A549 (cell line): Measurements from ENCODE around the gene HNRNPK. TPM values are rescaled to one million over a fixed set of nuclear protein-coding genes. Genes with fewer than 3 reads are reported as not detected.

Source experiments
- ATAC-seq, 2 experiments: fragments of 200-7000 bp in 1 of 2; fragments of >200 bp in 1 of 2; cut with Nextera tagmentation in 1 of 2; cut with Tn5 transposase in 1 of 2; 3 replicates each; pipeline versions ENCODE4 v1.8.0 to v1.9.1; 2018 to 2020; ENCODE audit warnings: mild to moderate bottlenecking in 1 of 2, moderate library complexity in 1 of 2
- CTCF ChIA-PET: fragments of 300-600 bp; sonication (Branson Sonifier 250); formaldehyde crosslinking; extraction: SDS; loops from one replicate; lab custom pipeline; 2021; ENCODE audit warnings: antibody characterized with exemption, inconsistent platforms; lab: Yijun Ruan, JAX
- POLR2A ChIA-PET: fragments of 350-600 bp; formaldehyde crosslinking; extraction: SDS; loops from one replicate; lab custom pipeline; 2021; ENCODE audit warnings: antibody characterized with exemption, inconsistent platforms; lab: Yijun Ruan, JAX
- DNase-seq, 2 experiments: peaks; one replicate each; pipeline versions ENCODE4 v3.0.0 to v3.0.0-alpha.2; 2011 to 2016; ENCODE audit warnings: low read depth in 1 of 2, low spot score in 1 of 2
- FAIRE-seq: peaks from 2 replicates; lab custom pipeline; 2011; peaks lifted over from hg19 to GRCh38; lab: Jason Lieb, UNC
- H3K27ac ChIP-seq, 2 experiments: fragments of >200 bp; sonication (Bioruptor Twin); formaldehyde crosslinking; 3 replicates each; pipeline ENCODE4 v1.5.1; 2016 to 2017
- H3K4me1 ChIP-seq: fragments of >200 bp; sonication (Bioruptor Twin); formaldehyde crosslinking; 3 replicates; pipeline ENCODE4 v1.6.1; 2016
- H3K4me2 ChIP-seq: fragments of >200 bp; sonication (Bioruptor Twin); formaldehyde crosslinking; 3 replicates; pipeline ENCODE4 v1.6.1; 2016
- H3K4me3 ChIP-seq: fragments of >200 bp; sonication (Bioruptor Twin); formaldehyde crosslinking; 3 replicates; pipeline ENCODE4 v1.5.1; 2016
- H3K9me3 ChIP-seq: fragments of >200 bp; sonication (Bioruptor Twin); formaldehyde crosslinking; 3 replicates; pipeline ENCODE4 v1.6.1; 2016
- ATOH8 ChIP-seq: fragments of 250-450 bp; sonication (Bioruptor Pico); IDR thresholded peaks from 2 replicates; pipeline ENCODE4 v1.5.0; 2020; ENCODE audit warnings: low read depth, mild to moderate bottlenecking, moderate library complexity
- HMGXB4 ChIP-seq: fragments of 250-450 bp; sonication (Bioruptor Pico); IDR thresholded peaks from 2 replicates; pipeline ENCODE4 v1.5.0; 2021; ENCODE audit warnings: mild to moderate bottlenecking, moderate library complexity, borderline replicate concordance
- MAZ ChIP-seq: fragments of 150-350 bp; IDR thresholded peaks from 2 replicates; pipeline ENCODE4 v1.6.1; 2014; ENCODE audit warnings: antibody characterized with exemption, low read depth, low read length, borderline replicate concordance
- MYC ChIP-seq: IDR thresholded peaks from 2 replicates; pipeline ENCODE4 v1.6.1; 2012; ENCODE audit warnings: mild to moderate bottlenecking, inconsistent platforms, low read length, improper control_type of control experiment, borderline replicate concordance
- NPAS2 ChIP-seq: fragments of 250-450 bp; sonication (Bioruptor Pico); IDR thresholded peaks from 2 replicates; pipeline ENCODE4 v1.8.0; 2022; ENCODE audit warnings: mild to moderate bottlenecking, moderate library complexity, borderline replicate concordance
- NR3C1 ChIP-seq: fragments of >200 bp; sonication (Bioruptor Twin); formaldehyde crosslinking; IDR thresholded peaks from 3 replicates; pipeline ENCODE4 v1.6.1; 2017
- PBX3 ChIP-seq: IDR thresholded peaks from 2 replicates; pipeline ENCODE4 v1.6.1; 2012
- POLR2AphosphoS2 ChIP-seq: conservative IDR thresholded peaks from 2 replicates; pipeline ENCODE4 v1.6.1; 2012; ENCODE audit warnings: low read length, improper control_type of control experiment, inconsistent platforms
- RCOR1 ChIP-seq: fragments of 150-350 bp; IDR thresholded peaks from 2 replicates; pipeline ENCODE4 v1.6.1; 2014; ENCODE audit warnings: antibody characterized with exemption, low read length, low read depth
- RNF2 ChIP-seq: fragments of 200-600 bp; sonication (generic); IDR thresholded peaks from 2 replicates; pipeline ENCODE4 v1.6.1; 2016; ENCODE audit warnings: low read depth, mild to moderate bottlenecking, antibody characterized with exemption, moderate library complexity, borderline replicate concordance
- SMC3 ChIP-seq: fragments of >200 bp; sonication (Bioruptor Twin); formaldehyde crosslinking; IDR thresholded peaks from 3 replicates; pipeline ENCODE4 v1.6.1; 2018; ENCODE audit warnings: inconsistent platforms
- TP53 ChIP-seq: fragments of 250-450 bp; sonication (Bioruptor Pico); IDR thresholded peaks from 2 replicates; pipeline ENCODE4 v1.5.0; 2021; ENCODE audit warnings: mild to moderate bottlenecking, moderate library complexity
- ZC3H11A ChIP-seq: fragments of 450-650 bp; IDR thresholded peaks from 2 replicates; pipeline ENCODE4 v1.6.1; 2014; ENCODE audit warnings: antibody characterized with exemption, mild to moderate bottlenecking
- ZFP36 ChIP-seq: fragments of 450-650 bp; IDR thresholded peaks from 2 replicates; pipeline ENCODE4 v1.6.1; 2014; ENCODE audit warnings: borderline replicate concordance; ENCODE audit not compliant: partially characterized antibody
- ZNF302 ChIP-seq: fragments of 250-450 bp; sonication (Bioruptor Pico); IDR thresholded peaks from 2 replicates; pipeline ENCODE4 v1.9.0; 2021; ENCODE audit warnings: inconsistent platforms, mild to moderate bottlenecking, moderate library complexity
- WGBS: methylation state at CpG from one replicate; pipeline ENCODE4 v1.1.6; 2017; ENCODE audit errors: missing lambda C conversion rate; 5-methylcytosine and 5-hydroxymethylcytosine counted together
- polyA plus RNA-seq, 4 experiments: library from polyadenylated mRNA; depleted of rRNA in 3 of 4; stranded (reverse); fragments of >200 nt; fragmentation: RNase III in 1 of 4; extraction: RNeasy Plus Mini Kit Qiagen cat#74134 plus additional on column Dnase treatment in 1 of 4; gene quantifications; 2 replicates in 3 of 4; 3 replicates in 1 of 4; pipeline ENCODE4 v1.2.3, GENCODE V29; 2011 to 2017
- TF ChIP-seq, protein P1 (sequence below): fragments of 150-350 bp; IDR thresholded peaks from 2 replicates; pipeline ENCODE4 v1.6.1; 2014; ENCODE audit warnings: low read depth, mild to moderate bottlenecking, low read length

HNRNPK gene
- polyA plus RNA-seq, 2 of the 4 experiments (the other 2 are of a cell fraction), result 682 to 699 TPM

DNA sequence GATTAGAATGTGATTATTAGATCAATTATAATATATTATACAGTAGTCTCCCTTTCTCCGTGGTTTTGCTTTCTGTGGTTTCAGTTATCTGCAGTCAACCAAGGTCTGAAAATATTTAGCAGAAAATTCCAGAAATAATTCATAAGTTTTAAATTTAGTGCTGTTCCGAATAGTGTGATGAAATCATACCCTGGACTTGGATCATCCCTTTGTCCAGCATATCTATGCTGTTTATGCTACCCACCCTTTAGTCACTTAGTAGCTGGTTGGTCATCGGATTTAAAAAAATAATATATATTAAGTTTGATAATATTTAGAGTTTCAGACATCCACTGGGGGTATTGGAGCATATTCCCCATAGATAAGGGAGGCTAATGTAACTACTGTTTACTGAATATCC is 20.2 kb upstream of the HNRNPK start:
- no peak for ATAC-seq
- WGBS, result 90% methylated on average over 3 of the region's 3 CpGs
- POLR2A ChIA-PET, result no interaction called here

DNA sequence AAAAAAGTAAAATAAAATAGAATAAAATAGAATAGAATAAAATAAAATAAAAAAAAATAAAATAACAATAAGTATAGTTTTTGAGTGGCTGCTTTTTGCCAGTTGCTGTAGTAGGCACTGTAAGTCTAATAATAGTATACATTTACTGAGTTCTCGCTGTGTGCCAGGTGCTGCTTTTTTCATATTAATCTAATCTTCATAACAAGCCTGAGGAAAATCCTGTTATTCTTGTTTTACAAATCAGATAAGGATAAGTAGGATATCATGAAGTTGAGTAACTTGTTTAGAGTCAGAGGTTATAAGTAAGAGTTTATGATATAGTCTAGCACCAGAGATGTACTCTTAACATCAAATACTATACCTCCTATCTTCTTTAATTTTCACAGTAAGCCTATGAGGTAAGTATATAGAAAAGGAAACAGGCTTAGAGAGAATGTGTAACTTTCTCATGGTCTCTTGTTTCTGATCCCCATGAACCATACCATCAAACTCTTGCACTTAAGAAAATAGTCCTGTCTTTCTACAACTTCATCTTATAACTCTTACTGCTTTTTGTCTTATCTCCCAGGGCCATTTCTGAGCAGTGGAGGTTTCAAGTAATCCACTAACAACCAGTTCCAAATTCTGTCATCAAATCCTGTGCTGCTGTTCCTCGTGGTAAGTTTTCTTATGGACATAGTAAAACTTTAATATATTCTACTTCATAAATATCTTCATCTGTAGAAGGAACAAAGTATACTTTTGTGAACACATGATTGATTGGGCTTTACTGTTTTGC is 19.3 kb upstream of the HNRNPK start:
- FAIRE-seq (no peak), ATAC-seq (no peak), DNase-seq (no peak)
- ChIA-PET POLR2A (no interaction called here), CTCF (no interaction called here)
- Histone ChIP-seq H3K27ac (no peak overlapping the region), H3K9me3 (no peaks in the 10 kb centered on the region), H3K4me3 (no peak overlapping the region), H3K4me1 (no peaks in the 10 kb centered on the region), H3K4me2 (no peak overlapping the region)
- 54% methylated on average over 2 of the region's 2 CpGs for WGBS
- no peak for TF ChIP-seq ATOH8 (CRISPR knock-in tag)
- TF ChIP-seq SMC3, result no peak
- TF ChIP-seq ZNF302 (CRISPR knock-in tag), result no peak
- no peak for TF ChIP-seq MYC

More for the DNA sequence above, 20.2 kb upstream of the HNRNPK start:
- CTCF ChIA-PET, result no interaction called here
- no peak for FAIRE-seq
- Histone ChIP-seq H3K27ac (no peak overlapping the region), H3K4me3 (no peak overlapping the region), H3K4me1 (no peaks in the 10 kb centered on the region), H3K9me3 (no peaks in the 10 kb centered on the region), H3K4me2 (no peak overlapping the region)
- no peak for DNase-seq
- no peak for TF ChIP-seq NR3C1
- no peak for TF ChIP-seq ZC3H11A
- TF ChIP-seq ZFP36, result no peak
- no peak for TF ChIP-seq MAZ
- TF ChIP-seq RNF2, result no peak
- no peak for TF ChIP-seq POLR2AphosphoS2
- TF ChIP-seq NPAS2 (CRISPR knock-in tag), result no peak
- TF ChIP-seq RCOR1, result no peak
- no peak for TF ChIP-seq HMGXB4 (CRISPR knock-in tag)
- TF ChIP-seq PBX3, result no peak
- TF ChIP-seq TP53 (CRISPR knock-in tag), result no peak
- no peak for TF ChIP-seq ATOH8 (CRISPR knock-in tag)
- TF ChIP-seq, protein P1, sequence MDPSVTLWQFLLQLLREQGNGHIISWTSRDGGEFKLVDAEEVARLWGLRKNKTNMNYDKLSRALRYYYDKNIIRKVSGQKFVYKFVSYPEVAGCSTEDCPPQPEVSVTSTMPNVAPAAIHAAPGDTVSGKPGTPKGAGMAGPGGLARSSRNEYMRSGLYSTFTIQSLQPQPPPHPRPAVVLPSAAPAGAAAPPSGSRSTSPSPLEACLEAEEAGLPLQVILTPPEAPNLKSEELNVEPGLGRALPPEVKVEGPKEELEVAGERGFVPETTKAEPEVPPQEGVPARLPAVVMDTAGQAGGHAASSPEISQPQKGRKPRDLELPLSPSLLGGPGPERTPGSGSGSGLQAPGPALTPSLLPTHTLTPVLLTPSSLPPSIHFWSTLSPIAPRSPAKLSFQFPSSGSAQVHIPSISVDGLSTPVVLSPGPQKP, result no peak
